ENCODE data around the gene OTX2.

Gene OTX2

DNA sequence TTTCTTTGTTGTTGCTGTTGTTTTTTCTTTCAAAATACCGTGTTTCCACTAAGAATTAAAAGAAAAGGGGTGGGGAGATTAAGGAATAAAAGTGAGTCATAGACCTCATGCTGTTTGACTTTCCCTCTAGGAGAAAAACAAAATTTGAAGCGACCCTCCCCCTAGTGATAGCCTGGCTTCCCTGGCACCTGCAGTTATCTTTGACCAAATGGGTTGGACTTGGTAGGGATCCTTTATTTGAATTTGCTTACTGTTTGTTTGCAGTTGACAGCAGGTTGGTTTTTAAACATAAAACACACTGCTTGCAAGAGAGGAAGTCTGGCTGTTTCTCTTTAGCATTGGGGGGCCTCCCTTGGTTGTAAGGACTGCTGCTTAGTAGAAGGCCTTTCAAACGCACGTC, 14.0 kb downstream of the OTX2 start:
- Histone ChIP-seq H3K27ac (ENCODE audit: low read depth in 2 of 2, low read length in 2 of 2) (no peak overlapping the region), H3K9ac (ENCODE audit: low read depth in 1 of 2, low read length in 2 of 2) (no peak overlapping the region), H3K4me3 (ENCODE audit: low read length in 2 of 2) (no peak overlapping the region), H3K27me3 (ENCODE audit: control insufficient read depth in 2 of 2, insufficient read depth in 2 of 2, low read length in 2 of 2) (peaks cover 72 to 73% of the 10 kb centered on the region in 2 donors), H3K9me3 (ENCODE audit: control insufficient read depth in 2 of 2, low read length in 2 of 2) (no peaks in the 10 kb centered on the region), H3K36me3 (ENCODE audit: control insufficient read depth in 2 of 2, insufficient read depth in 2 of 2, low read length in 2 of 2) (no peaks in the 10 kb centered on the region), H3K4me1 (ENCODE audit: control insufficient read depth in 2 of 2, insufficient read depth in 2 of 2, low read length in 2 of 2) (peaks cover 0 to 3% of the 10 kb centered on the region in 2 donors)

DNA sequence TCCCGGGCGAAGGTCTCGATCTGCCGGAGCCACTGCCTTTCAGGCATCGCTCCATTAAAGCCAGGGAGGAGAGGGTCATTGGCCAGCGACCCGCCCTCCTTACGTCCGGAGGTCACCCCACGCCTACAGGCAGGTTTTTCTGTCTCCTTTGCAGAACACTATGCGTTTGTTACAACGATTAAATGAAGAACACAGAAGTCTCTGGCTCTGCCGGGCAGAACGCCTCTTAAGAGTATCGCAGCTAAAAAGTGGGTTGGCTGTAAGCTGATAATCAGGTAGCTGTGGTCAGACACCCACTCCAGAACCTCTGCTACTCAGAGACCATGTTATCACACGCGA, 15.0 kb downstream of the OTX2 start:
- Histone ChIP-seq H3K4me3 (ENCODE audit: low read length in 2 of 2) (no peak overlapping the region), H3K9me3 (ENCODE audit: control insufficient read depth in 2 of 2, low read length in 2 of 2) (no peaks in the 10 kb centered on the region), H3K27me3 (ENCODE audit: control insufficient read depth in 2 of 2, insufficient read depth in 2 of 2, low read length in 2 of 2) (peaks cover 62 to 66% of the 10 kb centered on the region in 2 donors)

DNA sequence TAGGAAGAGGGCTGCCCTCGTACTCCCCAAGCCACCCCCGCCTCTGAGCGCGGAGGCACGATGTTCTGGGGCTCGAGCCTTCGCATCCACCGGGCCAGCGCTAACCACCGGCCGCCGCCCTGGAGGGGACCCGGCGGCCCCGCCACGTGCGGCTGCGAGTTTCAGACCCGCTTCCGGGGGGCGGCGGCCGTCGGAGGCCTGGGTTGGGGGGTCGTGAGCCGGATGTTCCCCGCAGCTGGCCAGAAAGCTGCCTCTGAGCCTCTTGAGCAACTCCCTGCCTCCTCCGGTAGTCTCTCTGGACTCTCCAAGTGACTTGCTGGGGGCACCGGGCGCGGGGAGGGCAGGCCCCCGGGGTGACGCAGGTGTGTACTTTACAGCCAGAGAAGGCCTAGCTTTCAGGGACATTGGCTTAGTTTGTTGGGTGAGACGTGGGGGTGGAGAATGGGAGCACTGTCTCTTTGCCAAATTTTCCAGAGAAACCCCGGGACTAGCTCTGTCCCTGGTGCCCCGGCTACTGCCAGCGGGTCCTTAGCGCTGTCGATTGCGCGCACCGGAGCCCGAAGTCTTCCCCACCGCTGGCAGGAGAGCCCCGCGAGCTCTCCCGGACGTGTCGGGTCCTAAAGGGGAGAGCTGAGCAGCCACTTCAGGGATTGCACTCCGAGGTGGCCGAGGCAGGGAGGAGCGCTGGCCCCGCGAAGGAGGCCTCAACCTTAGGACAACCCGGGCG, 15.6 kb downstream of the OTX2 start:
- H3K9ac ChIP-seq (ENCODE audit: low read depth in 1 of 2, low read length in 2 of 2) = no peak overlapping the region
- peaks cover 0 to 3% of the 10 kb centered on the region in 2 donors for H3K4me1 ChIP-seq (ENCODE audit: control insufficient read depth in 2 of 2, insufficient read depth in 2 of 2, low read length in 2 of 2)
- H3K4me3 ChIP-seq (ENCODE audit: low read length in 2 of 2) = no peak overlapping the region
- H3K27ac ChIP-seq (ENCODE audit: low read depth in 2 of 2, low read length in 2 of 2) = no peak overlapping the region
- no peaks in the 10 kb centered on the region for H3K9me3 ChIP-seq (ENCODE audit: control insufficient read depth in 2 of 2, low read length in 2 of 2)
- H3K27me3 ChIP-seq (ENCODE audit: control insufficient read depth in 2 of 2, insufficient read depth in 2 of 2, low read length in 2 of 2) = peaks cover 60 to 62% of the 10 kb centered on the region in 2 donors
- H3K36me3 ChIP-seq (ENCODE audit: control insufficient read depth in 2 of 2, insufficient read depth in 2 of 2, low read length in 2 of 2) = no peaks in the 10 kb centered on the region

More for the DNA sequence above, 15.0 kb downstream of the OTX2 start:
- H3K4me1 ChIP-seq (ENCODE audit: control insufficient read depth in 2 of 2, insufficient read depth in 2 of 2, low read length in 2 of 2) = peaks cover 0 to 3% of the 10 kb centered on the region in 2 donors
- H3K27ac ChIP-seq (ENCODE audit: low read depth in 2 of 2, low read length in 2 of 2) = no peak overlapping the region
- no peaks in the 10 kb centered on the region for H3K36me3 ChIP-seq (ENCODE audit: control insufficient read depth in 2 of 2, insufficient read depth in 2 of 2, low read length in 2 of 2)
- no peak overlapping the region for H3K9ac ChIP-seq (ENCODE audit: low read depth in 1 of 2, low read length in 2 of 2)

DNA sequence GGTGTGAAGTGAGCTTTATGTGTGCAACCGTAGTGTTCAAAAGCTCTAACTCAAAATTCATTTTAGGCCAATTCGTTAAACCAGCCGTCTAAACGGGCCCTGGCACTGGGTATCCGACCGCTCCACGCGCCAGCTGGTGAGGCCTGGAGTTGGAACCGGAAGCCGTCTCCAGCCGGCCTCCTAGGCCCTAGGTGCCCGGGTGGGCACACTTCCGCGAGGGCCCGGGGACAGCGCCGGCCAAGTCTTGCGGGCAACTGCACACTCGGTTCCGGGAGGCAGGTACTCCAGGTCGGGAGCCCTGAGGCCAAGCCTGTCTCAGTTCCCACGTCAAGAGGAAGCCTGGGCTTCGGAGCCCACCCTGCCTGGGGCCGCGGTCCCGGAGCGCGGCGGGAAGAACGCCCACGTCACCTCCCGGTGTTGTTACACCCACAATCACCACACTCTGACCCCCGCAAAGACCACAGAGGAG, 16.2 kb downstream of the OTX2 start:
- Histone ChIP-seq H3K4me3 (ENCODE audit: low read length in 2 of 2) (no peak overlapping the region), H3K4me1 (ENCODE audit: control insufficient read depth in 2 of 2, insufficient read depth in 2 of 2, low read length in 2 of 2) (peaks cover 0 to 3% of the 10 kb centered on the region in 2 donors), H3K27ac (ENCODE audit: low read depth in 2 of 2, low read length in 2 of 2) (no peak overlapping the region), H3K36me3 (ENCODE audit: control insufficient read depth in 2 of 2, insufficient read depth in 2 of 2, low read length in 2 of 2) (no peaks in the 10 kb centered on the region), H3K9me3 (ENCODE audit: control insufficient read depth in 2 of 2, low read length in 2 of 2) (no peaks in the 10 kb centered on the region), H3K9ac (ENCODE audit: low read depth in 1 of 2, low read length in 2 of 2) (no peak overlapping the region), H3K27me3 (ENCODE audit: control insufficient read depth in 2 of 2, insufficient read depth in 2 of 2, low read length in 2 of 2) (peaks cover 54 to 56% of the 10 kb centered on the region in 2 donors)

DNA sequence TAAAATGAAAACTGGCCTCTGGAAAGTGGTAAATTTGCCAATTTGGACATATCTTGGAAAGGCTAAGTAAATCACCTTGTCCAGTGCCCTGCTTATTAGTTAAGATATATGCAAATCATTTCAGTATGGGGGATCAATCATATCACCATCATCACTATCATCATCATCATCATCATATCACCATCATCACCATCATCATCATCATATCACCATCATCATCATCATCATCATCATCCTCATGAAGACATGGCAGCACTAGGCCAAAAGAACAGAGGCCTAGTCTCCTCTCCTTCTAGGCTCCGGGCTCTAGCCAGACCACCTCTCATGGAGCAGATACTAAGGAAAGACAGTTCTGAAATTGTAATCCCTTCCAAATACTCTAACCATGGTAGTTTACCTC, 20.3 kb downstream of the OTX2 start:
- peaks cover 20 to 27% of the 10 kb centered on the region in 2 donors for H3K27me3 ChIP-seq (ENCODE audit: control insufficient read depth in 2 of 2, insufficient read depth in 2 of 2, low read length in 2 of 2)
- H3K27ac ChIP-seq (ENCODE audit: low read depth in 2 of 2, low read length in 2 of 2) = no peak overlapping the region
- H3K9me3 ChIP-seq (ENCODE audit: control insufficient read depth in 2 of 2, low read length in 2 of 2) = no peaks in the 10 kb centered on the region
- H3K9ac ChIP-seq (ENCODE audit: low read depth in 1 of 2, low read length in 2 of 2) = no peak overlapping the region
- H3K36me3 ChIP-seq (ENCODE audit: control insufficient read depth in 2 of 2, insufficient read depth in 2 of 2, low read length in 2 of 2) = no peaks in the 10 kb centered on the region
- no peak overlapping the region for H3K4me3 ChIP-seq (ENCODE audit: low read length in 2 of 2)
- H3K4me1 ChIP-seq (ENCODE audit: control insufficient read depth in 2 of 2, insufficient read depth in 2 of 2, low read length in 2 of 2) = no peaks in the 10 kb centered on the region

DNA sequence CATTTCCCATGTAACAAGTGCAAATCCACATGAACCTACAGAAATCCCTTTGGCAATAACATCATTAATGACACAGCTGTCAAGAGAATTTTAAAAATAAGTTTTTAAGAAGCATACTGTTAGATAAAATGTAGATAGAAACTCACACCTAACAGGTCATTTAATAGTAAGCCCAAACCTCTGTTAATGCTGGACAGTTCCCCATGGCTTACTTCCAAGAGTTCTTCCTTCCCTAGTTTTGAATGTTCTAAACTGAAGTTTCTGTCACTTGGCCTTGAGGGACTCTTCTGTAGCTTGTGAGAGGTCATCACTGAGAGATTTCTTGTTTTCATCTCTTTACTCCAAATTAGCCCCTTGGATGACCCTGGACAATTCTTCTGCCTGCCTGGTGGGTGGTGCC, 22.7 kb downstream of the OTX2 start:
- no peak overlapping the region for H3K4me3 ChIP-seq (ENCODE audit: low read length in 2 of 2)
- H3K4me1 ChIP-seq (ENCODE audit: control insufficient read depth in 2 of 2, insufficient read depth in 2 of 2, low read length in 2 of 2) = no peaks in the 10 kb centered on the region
- no peaks in the 10 kb centered on the region for H3K36me3 ChIP-seq (ENCODE audit: control insufficient read depth in 2 of 2, insufficient read depth in 2 of 2, low read length in 2 of 2)
- H3K27ac ChIP-seq (ENCODE audit: low read depth in 2 of 2, low read length in 2 of 2) = no peak overlapping the region
- H3K9ac ChIP-seq (ENCODE audit: low read depth in 1 of 2, low read length in 2 of 2) = no peak overlapping the region
- H3K9me3 ChIP-seq (ENCODE audit: control insufficient read depth in 2 of 2, low read length in 2 of 2) = no peaks in the 10 kb centered on the region
- H3K27me3 ChIP-seq (ENCODE audit: control insufficient read depth in 2 of 2, insufficient read depth in 2 of 2, low read length in 2 of 2) = peaks cover 3 to 11% of the 10 kb centered on the region in 2 donors

DNA sequence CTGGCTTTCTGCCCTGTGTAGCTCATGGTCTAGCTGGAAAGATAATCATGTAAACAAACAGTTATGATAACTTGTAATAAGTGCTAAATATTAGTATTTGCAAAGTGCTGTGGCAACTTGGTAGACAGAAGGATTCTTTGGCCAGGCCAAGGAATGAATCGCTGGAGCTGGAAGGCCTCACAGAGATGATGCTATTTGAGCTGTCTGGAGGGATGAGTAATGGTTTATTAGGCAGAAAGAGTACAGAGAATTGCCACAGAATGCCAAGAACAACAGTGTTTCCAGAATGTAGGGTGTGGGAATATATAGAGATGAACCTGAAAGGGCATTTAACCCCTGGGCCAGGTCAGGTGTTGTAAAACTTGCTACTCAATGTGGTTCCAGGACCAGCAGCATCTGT, 27.6 kb downstream of the OTX2 start:
- H3K27ac ChIP-seq (ENCODE audit: low read depth in 2 of 2, low read length in 2 of 2) = no peak overlapping the region
- H3K27me3 ChIP-seq (ENCODE audit: control insufficient read depth in 2 of 2, insufficient read depth in 2 of 2, low read length in 2 of 2) = peaks cover 3 to 8% of the 10 kb centered on the region in 2 donors
- H3K36me3 ChIP-seq (ENCODE audit: control insufficient read depth in 2 of 2, insufficient read depth in 2 of 2, low read length in 2 of 2) = no peaks in the 10 kb centered on the region
- H3K9ac ChIP-seq (ENCODE audit: low read depth in 1 of 2, low read length in 2 of 2) = no peak overlapping the region
- H3K4me3 ChIP-seq (ENCODE audit: low read length in 2 of 2) = no peak overlapping the region
- H3K4me1 ChIP-seq (ENCODE audit: control insufficient read depth in 2 of 2, insufficient read depth in 2 of 2, low read length in 2 of 2) = no peaks in the 10 kb centered on the region
- no peaks in the 10 kb centered on the region for H3K9me3 ChIP-seq (ENCODE audit: control insufficient read depth in 2 of 2, low read length in 2 of 2)

DNA sequence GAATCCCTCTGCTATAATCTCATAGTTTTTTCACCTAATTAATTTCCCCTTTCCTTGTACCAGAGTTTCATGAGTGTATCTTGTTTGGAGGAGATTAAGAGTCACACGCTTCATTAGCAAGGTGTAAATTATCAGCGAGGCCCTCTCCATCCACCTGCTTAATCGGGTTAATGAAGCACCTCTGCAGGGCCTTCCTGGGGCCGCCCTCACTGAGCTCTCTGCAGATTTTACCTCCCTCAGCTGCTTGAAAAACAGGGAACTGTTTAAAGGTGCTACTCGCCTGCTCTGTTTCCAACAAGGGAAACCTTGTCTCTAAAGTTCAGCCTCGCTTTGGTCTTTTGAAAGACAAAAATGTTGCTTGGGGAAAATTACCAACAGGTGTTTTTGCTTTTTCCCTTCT, 35.8 kb downstream of the OTX2 start:
- H3K4me1 ChIP-seq (ENCODE audit: control insufficient read depth in 2 of 2, insufficient read depth in 2 of 2, low read length in 2 of 2) = no peaks in the 10 kb centered on the region
- no peak overlapping the region for H3K4me3 ChIP-seq (ENCODE audit: low read length in 2 of 2)
- H3K27me3 ChIP-seq (ENCODE audit: control insufficient read depth in 2 of 2, insufficient read depth in 2 of 2, low read length in 2 of 2) = peaks cover 0 to 2% of the 10 kb centered on the region in 2 donors
- no peaks in the 10 kb centered on the region for H3K36me3 ChIP-seq (ENCODE audit: control insufficient read depth in 2 of 2, insufficient read depth in 2 of 2, low read length in 2 of 2)
- H3K9ac ChIP-seq (ENCODE audit: low read depth in 1 of 2, low read length in 2 of 2) = no peak overlapping the region
- H3K27ac ChIP-seq (ENCODE audit: low read depth in 2 of 2, low read length in 2 of 2) = no peak overlapping the region
- no peaks in the 10 kb centered on the region for H3K9me3 ChIP-seq (ENCODE audit: control insufficient read depth in 2 of 2, low read length in 2 of 2)

DNA sequence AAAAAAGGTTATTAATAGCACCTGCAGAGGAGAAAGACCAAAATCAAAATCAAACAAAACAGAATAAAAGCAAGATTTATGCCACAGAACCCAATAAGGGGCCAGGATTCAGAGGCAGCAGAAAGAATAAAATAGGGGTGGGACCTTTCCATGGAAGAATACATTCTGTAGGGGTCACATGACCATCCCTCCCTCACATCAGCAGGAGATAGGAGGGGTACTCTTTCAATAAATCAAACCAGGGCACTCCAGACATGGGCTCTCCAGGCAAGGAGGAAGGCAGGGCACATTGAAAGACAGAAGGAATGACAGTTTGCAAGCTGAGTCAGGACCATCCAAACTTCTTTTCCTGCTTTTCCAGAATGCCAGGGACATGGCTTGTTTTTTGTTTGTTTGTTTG, 39.8 kb downstream of the OTX2 start:
- no peaks in the 10 kb centered on the region for H3K9me3 ChIP-seq (ENCODE audit: control insufficient read depth in 2 of 2, low read length in 2 of 2)
- no peak overlapping the region for H3K9ac ChIP-seq (ENCODE audit: low read depth in 1 of 2, low read length in 2 of 2)
- H3K4me1 ChIP-seq (ENCODE audit: control insufficient read depth in 2 of 2, insufficient read depth in 2 of 2, low read length in 2 of 2) = no peaks in the 10 kb centered on the region
- no peaks in the 10 kb centered on the region for H3K36me3 ChIP-seq (ENCODE audit: control insufficient read depth in 2 of 2, insufficient read depth in 2 of 2, low read length in 2 of 2)
- peaks cover 0 to under 1% of the 10 kb centered on the region in 2 donors for H3K27me3 ChIP-seq (ENCODE audit: control insufficient read depth in 2 of 2, insufficient read depth in 2 of 2, low read length in 2 of 2)
- H3K4me3 ChIP-seq (ENCODE audit: low read length in 2 of 2) = no peak overlapping the region
- H3K27ac ChIP-seq (ENCODE audit: low read depth in 2 of 2, low read length in 2 of 2) = no peak overlapping the region

DNA sequence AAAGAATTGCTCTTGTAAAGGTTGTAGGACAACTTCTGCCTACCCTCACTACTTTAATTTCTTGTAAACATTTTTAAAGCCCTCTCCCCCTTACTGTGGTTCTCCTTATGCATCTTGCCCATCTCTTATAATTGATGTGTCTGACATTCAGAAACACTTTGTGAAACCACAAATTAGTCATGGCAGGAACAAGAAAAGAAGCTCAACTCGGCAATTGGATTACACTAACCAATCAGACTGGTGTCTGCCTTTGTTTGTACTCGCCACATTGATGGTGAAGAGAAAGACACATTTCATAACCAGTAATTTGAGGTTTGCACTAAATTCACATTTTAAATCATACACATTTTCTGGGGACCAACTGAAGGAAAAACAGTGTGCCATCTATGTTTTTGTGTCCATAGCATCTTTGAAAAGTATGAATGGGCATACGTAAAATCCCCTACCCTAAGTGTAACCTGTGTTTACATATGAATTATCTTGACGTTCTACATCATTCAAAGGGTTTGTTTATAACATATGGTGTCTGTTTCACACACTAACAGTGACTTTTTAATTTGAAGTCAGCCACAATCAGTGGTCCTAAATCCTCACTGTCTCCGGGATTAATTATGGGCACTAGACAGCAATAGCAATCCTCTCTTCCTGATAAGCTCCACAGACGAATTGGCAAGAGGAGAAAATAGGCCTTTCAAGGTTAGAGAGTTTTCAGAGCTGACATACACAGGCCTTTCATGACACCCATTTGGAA, 49.9 kb downstream of the OTX2 start:
- H3K9ac ChIP-seq (ENCODE audit: low read depth in 1 of 2, low read length in 2 of 2) = no peak overlapping the region
- no peaks in the 10 kb centered on the region for H3K9me3 ChIP-seq (ENCODE audit: control insufficient read depth in 2 of 2, low read length in 2 of 2)
- no peaks in the 10 kb centered on the region for H3K36me3 ChIP-seq (ENCODE audit: control insufficient read depth in 2 of 2, insufficient read depth in 2 of 2, low read length in 2 of 2)
- H3K27me3 ChIP-seq (ENCODE audit: control insufficient read depth in 2 of 2, insufficient read depth in 2 of 2, low read length in 2 of 2) = no peaks in the 10 kb centered on the region
- no peak overlapping the region for H3K27ac ChIP-seq (ENCODE audit: low read depth in 2 of 2, low read length in 2 of 2)
- H3K4me1 ChIP-seq (ENCODE audit: control insufficient read depth in 2 of 2, insufficient read depth in 2 of 2, low read length in 2 of 2) = no peaks in the 10 kb centered on the region
- H3K4me3 ChIP-seq (ENCODE audit: low read length in 2 of 2) = no peak overlapping the region
